ENCODE results near the gene ZNF594.
"Not testable (repeated sequence)": the region's sequence is repeated elsewhere in the genome, so short reads cannot be mapped to it uniquely, and the experiment has no call there.

ZNF594 gene

GRCh38 chr17:5221912-5222311 is 30.2 kb upstream of the ZNF594 start:
- not testable (repeated sequence) for H3K4me3 ChIP-seq (ENCODE audit: low read depth in 1 of 2, low read length in 2 of 2); H3K4me1 ChIP-seq (ENCODE audit: control insufficient read depth in 1 of 2, insufficient read depth in 2 of 2, low read length in 2 of 2); H3K27ac ChIP-seq (ENCODE audit: low read length); H3K9me3 ChIP-seq (ENCODE audit: control insufficient read depth in 1 of 2, low read length in 2 of 2); H3K27me3 ChIP-seq (ENCODE audit: low read depth, low read length)
- H3K36me3 ChIP-seq (ENCODE audit: control insufficient read depth in 1 of 2, insufficient read depth in 2 of 2, low read length in 2 of 2), result peaks cover 0 to 13% of the 10 kb centered on the region in 2 donors

GRCh38 chr17:5220074-5220473 is 28.4 kb upstream of the ZNF594 start:
- Histone ChIP-seq H3K27me3 (ENCODE audit: low read depth, low read length) (no peaks in the 10 kb centered on the region), H3K36me3 (ENCODE audit: control insufficient read depth in 1 of 2, insufficient read depth in 2 of 2, low read length in 2 of 2) (peaks cover 0 to 21% of the 10 kb centered on the region in 2 donors), H3K4me1 (ENCODE audit: control insufficient read depth in 1 of 2, insufficient read depth in 2 of 2, low read length in 2 of 2) (peaks cover 3% of the 10 kb centered on the region in 2 donors), H3K27ac (ENCODE audit: low read length) (no peak overlapping the region), H3K9me3 (ENCODE audit: control insufficient read depth in 1 of 2, low read length in 2 of 2) (no peaks in the 10 kb centered on the region), H3K4me3 (ENCODE audit: low read depth in 1 of 2, low read length in 2 of 2) (no peak overlapping the region)

- H3K4me3 ChIP-seq (ENCODE audit: low read depth in 1 of 2, low read length in 2 of 2), result no peak overlapping the region
- no peaks in the 10 kb centered on the region for H3K27me3 ChIP-seq (ENCODE audit: low read depth, low read length)
- peaks cover 3% of the 10 kb centered on the region in 2 donors for H3K4me1 ChIP-seq (ENCODE audit: control insufficient read depth in 1 of 2, insufficient read depth in 2 of 2, low read length in 2 of 2)
- H3K9me3 ChIP-seq (ENCODE audit: control insufficient read depth in 1 of 2, low read length in 2 of 2), result no peaks in the 10 kb centered on the region
- no peak overlapping the region for H3K27ac ChIP-seq (ENCODE audit: low read length)
- H3K36me3 ChIP-seq (ENCODE audit: control insufficient read depth in 1 of 2, insufficient read depth in 2 of 2, low read length in 2 of 2), result peaks cover 0 to 22% of the 10 kb centered on the region in 2 donors
These were observed 27.9 kb upstream of the ZNF594 start for GRCh38 chr17:5219536-5219935.

- H3K4me1 ChIP-seq (ENCODE audit: control insufficient read depth in 1 of 2, insufficient read depth in 2 of 2, low read length in 2 of 2); H3K27me3 ChIP-seq (ENCODE audit: low read depth, low read length); H3K4me3 ChIP-seq (ENCODE audit: low read depth in 1 of 2, low read length in 2 of 2); H3K9me3 ChIP-seq (ENCODE audit: control insufficient read depth in 1 of 2, low read length in 2 of 2); H3K27ac ChIP-seq (ENCODE audit: low read length); H3K36me3 ChIP-seq (ENCODE audit: control insufficient read depth in 1 of 2, insufficient read depth in 2 of 2, low read length in 2 of 2): not testable (repeated sequence)
These were observed 25.9 kb upstream of the ZNF594 start for GRCh38 chr17:5217562-5217961.

GRCh38 chr17:5211458-5211857 is 19.8 kb upstream of the ZNF594 start:
- no peak overlapping the region for H3K4me3 ChIP-seq (ENCODE audit: low read depth in 1 of 2, low read length in 2 of 2)
- H3K27ac ChIP-seq (ENCODE audit: low read length), result no peak overlapping the region
- no peaks in the 10 kb centered on the region for H3K4me1 ChIP-seq (ENCODE audit: control insufficient read depth in 1 of 2, insufficient read depth in 2 of 2, low read length in 2 of 2)
- peaks cover 0 to 13% of the 10 kb centered on the region in 2 donors for H3K36me3 ChIP-seq (ENCODE audit: control insufficient read depth in 1 of 2, insufficient read depth in 2 of 2, low read length in 2 of 2)
- no peaks in the 10 kb centered on the region for H3K27me3 ChIP-seq (ENCODE audit: low read depth, low read length)
- no peaks in the 10 kb centered on the region for H3K9me3 ChIP-seq (ENCODE audit: control insufficient read depth in 1 of 2, low read length in 2 of 2)

- Histone ChIP-seq H3K27me3 (ENCODE audit: low read depth, low read length) (no peaks in the 10 kb centered on the region), H3K4me1 (ENCODE audit: control insufficient read depth in 1 of 2, insufficient read depth in 2 of 2, low read length in 2 of 2) (no peaks in the 10 kb centered on the region), H3K27ac (ENCODE audit: low read length) (no peak overlapping the region), H3K36me3 (ENCODE audit: control insufficient read depth in 1 of 2, insufficient read depth in 2 of 2, low read length in 2 of 2) (peaks cover 0 to 11% of the 10 kb centered on the region in 2 donors), H3K4me3 (ENCODE audit: low read depth in 1 of 2, low read length in 2 of 2) (no peak overlapping the region), H3K9me3 (ENCODE audit: control insufficient read depth in 1 of 2, low read length in 2 of 2) (no peaks in the 10 kb centered on the region)
These were observed 19.1 kb upstream of the ZNF594 start for GRCh38 chr17:5210614-5211252.

GRCh38 chr17:5210091-5210490 is 18.4 kb upstream of the ZNF594 start:
- Histone ChIP-seq H3K36me3 (ENCODE audit: control insufficient read depth in 1 of 2, insufficient read depth in 2 of 2, low read length in 2 of 2) (peaks cover 0 to 5% of the 10 kb centered on the region in 2 donors), H3K27me3 (ENCODE audit: low read depth, low read length) (no peaks in the 10 kb centered on the region), H3K27ac (ENCODE audit: low read length) (no peak overlapping the region), H3K9me3 (ENCODE audit: control insufficient read depth in 1 of 2, low read length in 2 of 2) (no peaks in the 10 kb centered on the region), H3K4me3 (ENCODE audit: low read depth in 1 of 2, low read length in 2 of 2) (no peak overlapping the region), H3K4me1 (ENCODE audit: control insufficient read depth in 1 of 2, insufficient read depth in 2 of 2, low read length in 2 of 2) (no peaks in the 10 kb centered on the region)

GRCh38 chr17:5209396-5209795 is 17.7 kb upstream of the ZNF594 start:
- Histone ChIP-seq H3K27ac (ENCODE audit: low read length) (no peak overlapping the region), H3K4me3 (ENCODE audit: low read depth in 1 of 2, low read length in 2 of 2) (no peak overlapping the region), H3K4me1 (ENCODE audit: control insufficient read depth in 1 of 2, insufficient read depth in 2 of 2, low read length in 2 of 2) (no peaks in the 10 kb centered on the region), H3K9me3 (ENCODE audit: control insufficient read depth in 1 of 2, low read length in 2 of 2) (no peaks in the 10 kb centered on the region), H3K27me3 (ENCODE audit: low read depth, low read length) (no peaks in the 10 kb centered on the region), H3K36me3 (ENCODE audit: control insufficient read depth in 1 of 2, insufficient read depth in 2 of 2, low read length in 2 of 2) (peaks cover 0 to 4% of the 10 kb centered on the region in 2 donors)

- Histone ChIP-seq H3K27me3 (ENCODE audit: low read depth, low read length) (no peaks in the 10 kb centered on the region), H3K27ac (ENCODE audit: low read length) (no peak overlapping the region), H3K4me3 (ENCODE audit: low read depth in 1 of 2, low read length in 2 of 2) (no peak overlapping the region), H3K9me3 (ENCODE audit: control insufficient read depth in 1 of 2, low read length in 2 of 2) (no peaks in the 10 kb centered on the region), H3K4me1 (ENCODE audit: control insufficient read depth in 1 of 2, insufficient read depth in 2 of 2, low read length in 2 of 2) (no peaks in the 10 kb centered on the region), H3K36me3 (ENCODE audit: control insufficient read depth in 1 of 2, insufficient read depth in 2 of 2, low read length in 2 of 2) (no peaks in the 10 kb centered on the region)
These were observed 12.2 kb upstream of the ZNF594 start for GRCh38 chr17:5203908-5204294.

GRCh38 chr17:5203178-5203907 is 11.7 kb upstream of the ZNF594 start:
- Histone ChIP-seq H3K27ac (ENCODE audit: low read length) (no peak overlapping the region), H3K4me1 (ENCODE audit: control insufficient read depth in 1 of 2, insufficient read depth in 2 of 2, low read length in 2 of 2) (no peaks in the 10 kb centered on the region), H3K9me3 (ENCODE audit: control insufficient read depth in 1 of 2, low read length in 2 of 2) (no peaks in the 10 kb centered on the region), H3K27me3 (ENCODE audit: low read depth, low read length) (no peaks in the 10 kb centered on the region), H3K4me3 (ENCODE audit: low read depth in 1 of 2, low read length in 2 of 2) (no peak overlapping the region), H3K36me3 (ENCODE audit: control insufficient read depth in 1 of 2, insufficient read depth in 2 of 2, low read length in 2 of 2) (no peaks in the 10 kb centered on the region)

- Histone ChIP-seq H3K27me3 (ENCODE audit: low read depth, low read length) (no peaks in the 10 kb centered on the region), H3K4me3 (ENCODE audit: low read depth in 1 of 2, low read length in 2 of 2) (no peak overlapping the region), H3K36me3 (ENCODE audit: control insufficient read depth in 1 of 2, insufficient read depth in 2 of 2, low read length in 2 of 2) (no peaks in the 10 kb centered on the region), H3K27ac (ENCODE audit: low read length) (no peak overlapping the region), H3K4me1 (ENCODE audit: control insufficient read depth in 1 of 2, insufficient read depth in 2 of 2, low read length in 2 of 2) (no peaks in the 10 kb centered on the region), H3K9me3 (ENCODE audit: control insufficient read depth in 1 of 2, low read length in 2 of 2) (no peaks in the 10 kb centered on the region)
These were observed 9.3 kb upstream of the ZNF594 start for GRCh38 chr17:5201011-5201410.

GRCh38 chr17:5200360-5200759 is 8.7 kb upstream of the ZNF594 start:
- H3K4me3 ChIP-seq (ENCODE audit: low read depth in 1 of 2, low read length in 2 of 2), result no peak overlapping the region
- H3K27me3 ChIP-seq (ENCODE audit: low read depth, low read length), result no peaks in the 10 kb centered on the region
- H3K27ac ChIP-seq (ENCODE audit: low read length), result no peak overlapping the region
- H3K4me1 ChIP-seq (ENCODE audit: control insufficient read depth in 1 of 2, insufficient read depth in 2 of 2, low read length in 2 of 2), result no peaks in the 10 kb centered on the region
- no peaks in the 10 kb centered on the region for H3K36me3 ChIP-seq (ENCODE audit: control insufficient read depth in 1 of 2, insufficient read depth in 2 of 2, low read length in 2 of 2)
- H3K9me3 ChIP-seq (ENCODE audit: control insufficient read depth in 1 of 2, low read length in 2 of 2), result no peaks in the 10 kb centered on the region

All from muscle layer of duodenum (tissue), 2 donors.